Sigmoid colon (tissue), 4 donors: ENCODE data around the gene GCHFR.

Source experiments
- CTCF ChIP-seq, 4 experiments: fragments of 450-650 bp in 3 of 4; fragments of 200-600 bp in 1 of 4; IDR thresholded peaks; one replicate each; pipeline ENCODE4 v1.5.1; 2016 to 2019; ENCODE audit warnings: antibody characterized with exemption in 4 of 4, mild to moderate bottlenecking in 3 of 4, moderate library complexity in 2 of 4
- POLR2A ChIP-seq, 2 donors: fragments of 450-650 bp; IDR thresholded peaks; one replicate each; pipeline ENCODE4 v1.6.1; 2016; ENCODE audit warnings: antibody characterized with exemption in 2 of 2, mild to moderate bottlenecking in 2 of 2, moderate library complexity in 2 of 2
- POLR2AphosphoS5 ChIP-seq, 4 donors: sonication (generic); formaldehyde crosslinking; IDR thresholded peaks; one replicate each; pipeline ENCODE4 v1.6.1; 2017; ENCODE audit warnings: antibody characterized with exemption in 4 of 4

GRCh38 chr15:40772014-40772413 is 8.1 kb downstream of the GCHFR start:
- no peak for TF ChIP-seq CTCF (IDR thresholded peaks at IDR 0.05)
- no peak for TF ChIP-seq POLR2A (IDR thresholded peaks at IDR 0.05)
- no peak for TF ChIP-seq POLR2AphosphoS5 (IDR thresholded peaks at IDR 0.05)
